Type B pancreatic cell (in vitro differentiated cells): Measurements from ENCODE around the gene SLC9A9. TPM values are rescaled to one million over a fixed set of nuclear protein-coding genes. Genes with fewer than 3 reads are reported as not detected.

Experiments
- DNase-seq: peaks from one replicate; pipeline ENCODE4 v3.0.0; 2021; ENCODE audit warnings: mixed read lengths; ENCODE audit not compliant: unreplicated experiment; ENCODE audit errors: extremely low spot score
- H3K27ac Mint-ChIP-seq: 2 replicates; pipeline ENCODE4 v1.8.0; 2021; ENCODE audit warnings: mild to moderate bottlenecking, mixed read lengths
- H3K27me3 Mint-ChIP-seq: 2 replicates; pipeline ENCODE4 v1.8.0; 2021; ENCODE audit warnings: mixed read lengths
- H3K36me3 Mint-ChIP-seq: 2 replicates; pipeline ENCODE4 v1.8.0; 2021; ENCODE audit warnings: mixed read lengths
- H3K4me1 Mint-ChIP-seq: one replicate; pipeline ENCODE4 v1.8.0; 2021; ENCODE audit warnings: mixed read lengths; ENCODE audit not compliant: unreplicated experiment
- H3K4me3 Mint-ChIP-seq: 2 replicates; pipeline ENCODE4 v1.8.0; 2021; ENCODE audit warnings: mild to moderate bottlenecking, mixed read lengths
- H3K9me3 Mint-ChIP-seq: 2 replicates; pipeline ENCODE4 v1.8.0; 2021; ENCODE audit warnings: mixed read lengths
- CTCF ChIP-seq: fragments of 200-600 bp; sonication (generic); conservative IDR thresholded peaks from 2 replicates; pipeline ENCODE4 v1.5.0; 2021; ENCODE audit warnings: antibody characterized with exemption, mild to moderate bottlenecking
- total RNA-seq: library from RNA; stranded (reverse); gene quantifications from 2 replicates; pipeline ENCODE4 v1.2.1, GENCODE V29; 2021; ENCODE audit warnings: low replicate concordance

Gene SLC9A9
- total RNA-seq, 1 donor from 2014 or later: 2.7 TPM

DNA sequence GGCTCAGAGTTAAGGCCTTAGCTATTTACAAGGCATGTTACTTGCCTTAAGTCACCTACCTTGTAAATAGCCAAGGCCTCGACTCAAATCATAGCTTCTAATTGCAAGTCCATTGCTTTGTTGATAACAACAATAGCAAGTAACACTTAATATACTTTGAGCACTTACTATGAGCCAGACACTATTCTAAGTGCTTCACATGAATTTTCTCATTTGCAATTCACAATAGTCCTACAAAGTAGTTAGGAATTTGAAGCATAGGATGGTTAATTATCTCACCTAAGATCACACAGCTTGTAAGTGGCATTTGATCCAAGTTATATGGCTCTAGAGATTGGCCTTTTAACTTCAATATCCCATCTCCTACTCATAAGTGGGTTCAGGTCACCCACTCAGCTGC, 28.4 kb downstream of the SLC9A9 start:
- TF ChIP-seq CTCF: no peak
- Mint-ChIP-seq H3K27ac (no peak overlapping the region), H3K4me1 (peaks cover 12% of the 10 kb centered on the region), H3K4me3 (no peak overlapping the region), H3K9me3 (peaks cover 4% of the 10 kb centered on the region), H3K36me3 (no peaks in the 10 kb centered on the region), H3K27me3 (no peaks in the 10 kb centered on the region)
- no peak for DNase-seq

DNA sequence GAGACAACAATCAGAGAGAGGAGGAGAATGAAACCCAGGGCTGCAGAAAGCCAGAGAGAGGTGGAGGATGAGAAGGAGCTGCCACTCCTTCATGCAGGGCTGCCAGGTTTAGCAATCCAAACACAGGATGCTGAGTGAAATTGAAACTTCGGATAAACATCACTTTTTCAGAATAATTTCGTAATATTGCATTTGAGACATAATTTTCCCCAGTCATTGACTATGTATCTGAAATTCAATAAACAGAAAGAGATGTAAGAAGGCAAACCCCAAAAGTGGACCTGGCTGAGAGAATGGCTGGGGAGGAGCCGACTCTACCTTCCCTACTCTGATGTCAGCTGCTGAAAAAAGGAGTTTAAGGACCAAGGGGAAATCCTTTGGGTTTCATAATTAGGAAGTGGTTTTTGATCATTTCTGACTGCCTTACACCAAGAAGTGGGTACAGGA, 33.8 kb downstream of the SLC9A9 start:
- Mint-ChIP-seq H3K9me3 (peaks cover 4% of the 10 kb centered on the region), H3K4me3 (no peak overlapping the region), H3K27me3 (no peaks in the 10 kb centered on the region), H3K36me3 (no peaks in the 10 kb centered on the region), H3K27ac (no peak overlapping the region), H3K4me1 (peaks cover 1% of the 10 kb centered on the region)
- no peak for TF ChIP-seq CTCF
- DNase-seq: no peak

DNA sequence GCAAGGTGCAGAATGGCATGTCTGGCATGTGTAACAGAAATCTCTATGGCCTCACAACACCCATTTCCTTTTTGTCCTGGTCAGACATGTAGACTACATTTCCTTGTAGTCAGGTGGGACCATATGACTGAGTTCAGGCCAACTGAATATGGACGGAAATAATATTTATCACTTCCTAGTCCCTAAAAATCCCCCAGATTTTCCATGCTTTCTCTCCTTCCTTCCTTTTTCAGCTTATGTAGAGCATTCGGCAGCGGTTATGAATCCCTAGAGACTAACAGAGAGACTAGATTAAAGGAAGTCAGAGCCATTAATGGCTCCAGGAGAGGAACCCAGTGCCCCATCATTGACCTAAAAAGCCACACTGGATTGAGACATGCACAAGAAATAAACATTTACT, 35.8 kb downstream of the SLC9A9 start:
- Mint-ChIP-seq H3K27me3 (no peaks in the 10 kb centered on the region), H3K4me1 (peaks cover 4% of the 10 kb centered on the region), H3K9me3 (peaks cover 4% of the 10 kb centered on the region), H3K4me3 (no peak overlapping the region), H3K27ac (no peak overlapping the region), H3K36me3 (no peaks in the 10 kb centered on the region)
- TF ChIP-seq CTCF: no peak
- DNase-seq: no peak

- Mint-ChIP-seq H3K27ac (no peak overlapping the region), H3K27me3 (no peaks in the 10 kb centered on the region), H3K4me3 (no peak overlapping the region), H3K9me3 (peaks cover 2% of the 10 kb centered on the region), H3K4me1 (peaks cover 9% of the 10 kb centered on the region), H3K36me3 (no peaks in the 10 kb centered on the region)
- DNase-seq: no peak
- no peak for TF ChIP-seq CTCF
These were observed 36.7 kb downstream of the SLC9A9 start for GRCh38 chr3:143811602-143812001.

DNA sequence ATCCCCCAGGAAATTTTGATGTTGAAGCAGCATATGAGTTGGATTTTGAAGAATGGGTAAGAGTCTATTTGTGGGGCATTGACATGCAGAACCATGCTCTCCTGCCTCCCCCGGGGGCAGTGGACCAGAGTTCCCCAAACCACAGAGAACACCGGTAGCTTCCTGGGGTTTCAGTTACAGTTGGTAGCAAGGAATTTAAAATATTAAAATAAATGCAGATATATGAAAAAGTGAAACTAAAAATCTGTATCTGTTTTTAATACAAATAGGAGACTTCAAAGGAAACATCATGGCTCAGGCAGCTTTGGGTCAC, 37.4 kb downstream of the SLC9A9 start:
- no peak overlapping the region for H3K27ac Mint-ChIP-seq
- H3K4me3 Mint-ChIP-seq: no peak overlapping the region
- no peak for TF ChIP-seq CTCF
- H3K9me3 Mint-ChIP-seq: no peaks in the 10 kb centered on the region
- H3K27me3 Mint-ChIP-seq: no peaks in the 10 kb centered on the region
- no peaks in the 10 kb centered on the region for H3K36me3 Mint-ChIP-seq
- DNase-seq: no peak
- H3K4me1 Mint-ChIP-seq: peaks cover 9% of the 10 kb centered on the region
